H9 (cell line): Measurements from ENCODE around the gene FSTL1. TPM values are rescaled to one million over a fixed set of nuclear protein-coding genes. Genes with fewer than 3 reads are reported as not detected.

Source experiments
- DNase-seq: peaks from one replicate; pipeline ENCODE4 v3.0.0-alpha.2; 2017
- H2AFZ ChIP-seq: one replicate; pipeline ENCODE4 v1.6.1; 2013; ENCODE audit warnings: mild to moderate bottlenecking, low read length, control low read depth, moderate library complexity
- H2AK5ac ChIP-seq: 2 replicates; pipeline ENCODE4 v1.6.1; 2013; ENCODE audit warnings: low read length, control low read depth, mixed read lengths; ENCODE audit not compliant: insufficient read length
- H2BK120ac ChIP-seq: one replicate; pipeline ENCODE4 v1.6.1; 2013; ENCODE audit warnings: low read depth, mild to moderate bottlenecking, low read length, control low read depth, inconsistent platforms; ENCODE audit not compliant: poor library complexity, severe bottlenecking
- H2BK12ac ChIP-seq: 2 replicates; pipeline ENCODE4 v1.6.1; 2013; ENCODE audit warnings: low read length, control low read depth, mixed read lengths, low read depth; ENCODE audit not compliant: insufficient read length
- H2BK15ac ChIP-seq: 2 replicates; pipeline ENCODE4 v1.6.1; 2013; ENCODE audit warnings: low read depth, low read length, control low read depth
- H2BK20ac ChIP-seq: one replicate; pipeline ENCODE4 v1.6.1; 2013; ENCODE audit warnings: low read depth, mild to moderate bottlenecking, low read length, control low read depth, inconsistent platforms; ENCODE audit not compliant: poor library complexity, severe bottlenecking
- H2BK5ac ChIP-seq: 2 replicates; pipeline ENCODE4 v1.6.1; 2013; ENCODE audit warnings: low read length, control low read depth, mixed read lengths; ENCODE audit not compliant: insufficient read length
- H3K14ac ChIP-seq: 2 replicates; pipeline ENCODE4 v1.6.1; 2013; ENCODE audit warnings: low read length, control low read depth; ENCODE audit not compliant: insufficient read depth
- H3K18ac ChIP-seq: 2 replicates; pipeline ENCODE4 v1.6.1; 2013; ENCODE audit warnings: low read depth, mild to moderate bottlenecking, mixed read lengths, low read length, control low read depth; ENCODE audit not compliant: insufficient read length
- H3K23ac ChIP-seq: 2 replicates; pipeline ENCODE4 v1.6.1; 2013; ENCODE audit warnings: low read length, control low read depth, mixed read lengths, low read depth; ENCODE audit not compliant: insufficient read length
- H3K23me2 ChIP-seq: 2 replicates; pipeline ENCODE4 v1.6.1; 2013; ENCODE audit warnings: low read depth, mild to moderate bottlenecking, mixed read lengths, low read length, control low read depth; ENCODE audit not compliant: insufficient read length, poor library complexity, severe bottlenecking
- H3K27ac ChIP-seq: 2 replicates; pipeline ENCODE4 v1.5.1; 2013; ENCODE audit warnings: low read length, control low read depth, mixed read lengths, low read depth; ENCODE audit not compliant: insufficient read length
- H3K27me3 ChIP-seq: 2 replicates; pipeline ENCODE4 v1.6.1; 2013; ENCODE audit warnings: low read length, control low read depth, inconsistent platforms; ENCODE audit not compliant: insufficient read depth
- H3K4ac ChIP-seq: 2 replicates; pipeline ENCODE4 v1.6.1; 2013; ENCODE audit warnings: low read depth, mild to moderate bottlenecking, control low read depth, inconsistent platforms, low read length, moderate library complexity
- H3K4me1 ChIP-seq: 2 replicates; pipeline ENCODE4 v1.6.1; 2013; ENCODE audit warnings: low read length, control low read depth, inconsistent platforms; ENCODE audit not compliant: insufficient read depth
- H3K4me2 ChIP-seq: 2 replicates; pipeline ENCODE4 v1.6.1; 2013; ENCODE audit warnings: low read length, control low read depth, mixed read lengths; ENCODE audit not compliant: insufficient read length, insufficient read depth
- H3K56ac ChIP-seq: 2 replicates; pipeline ENCODE4 v1.6.1; 2013; ENCODE audit warnings: low read depth, mild to moderate bottlenecking, mixed read lengths, low read length, control low read depth; ENCODE audit not compliant: insufficient read length
- H3K79me1 ChIP-seq: 2 replicates; pipeline ENCODE4 v1.6.1; 2013; ENCODE audit warnings: low read depth, mild to moderate bottlenecking, moderate library complexity, low read length, control low read depth, inconsistent platforms; ENCODE audit not compliant: insufficient read depth, poor library complexity, severe bottlenecking
- H3K79me2 ChIP-seq: 2 replicates; pipeline ENCODE4 v1.6.1; 2013; ENCODE audit warnings: low read length, control low read depth, inconsistent platforms; ENCODE audit not compliant: insufficient read depth
- H3K9ac ChIP-seq: 2 replicates; pipeline ENCODE4 v1.6.1; 2013; ENCODE audit warnings: low read length, control low read depth, mixed read lengths; ENCODE audit not compliant: insufficient read length; ENCODE audit errors: extremely low read depth
- H3K9me3 ChIP-seq: one replicate; pipeline ENCODE4 v1.6.1; 2013; ENCODE audit warnings: low read depth, low read length, inconsistent platforms; ENCODE audit not compliant: control insufficient read depth
- H3T11ph ChIP-seq: one replicate; pipeline ENCODE4 v1.6.1; 2013; ENCODE audit warnings: mild to moderate bottlenecking, low read length, control low read depth, inconsistent platforms
- H4K20me1 ChIP-seq: one replicate; pipeline ENCODE4 v1.6.1; 2013; ENCODE audit not compliant: control insufficient read depth, insufficient read length, insufficient read depth
- H4K5ac ChIP-seq: 2 replicates; pipeline ENCODE4 v1.6.1; 2013; ENCODE audit warnings: low read depth, mild to moderate bottlenecking, mixed read lengths, low read length, control low read depth; ENCODE audit not compliant: insufficient read length
- H4K8ac ChIP-seq: replicated peaks from 2 replicates; pipeline ENCODE4 v1.6.1; 2013; ENCODE audit warnings: low read length, control low read depth, mixed read lengths, low read depth; ENCODE audit not compliant: insufficient read length
- H4K91ac ChIP-seq: 2 replicates; pipeline ENCODE4 v1.6.1; 2013; ENCODE audit warnings: low read depth, mild to moderate bottlenecking, moderate library complexity, mixed read lengths, low read length, control low read depth; ENCODE audit not compliant: insufficient read length
- H3K27ac Mint-ChIP-seq, 3 experiments: 2 replicates in 2 of 3; 3 replicates in 1 of 3; pipeline ENCODE4 v1.8.0; 2020 to 2021; ENCODE audit warnings: mixed read lengths in 3 of 3, mild to moderate bottlenecking in 1 of 3, moderate library complexity in 1 of 3
- H3K27me3 Mint-ChIP-seq: 2 replicates; pipeline ENCODE4 v1.8.0; 2021; ENCODE audit warnings: low read depth, mild to moderate bottlenecking, moderate library complexity, mixed read lengths
- H3K36me3 Mint-ChIP-seq, 3 experiments: 2 replicates in 2 of 3; 3 replicates in 1 of 3; pipeline ENCODE4 v1.8.0; 2020 to 2021; ENCODE audit warnings: low read depth in 3 of 3, mixed read lengths in 3 of 3; ENCODE audit not compliant: insufficient read depth in 1 of 3
- H3K4me1 Mint-ChIP-seq, 2 experiments: 2 replicates each; pipeline ENCODE4 v1.8.0; 2020; ENCODE audit warnings: mixed read lengths in 2 of 2
- H3K4me3 Mint-ChIP-seq, 2 experiments: 2 replicates in 1 of 2; 3 replicates in 1 of 2; pipeline ENCODE4 v1.8.0; 2020 to 2021; ENCODE audit warnings: mild to moderate bottlenecking in 2 of 2, mixed read lengths in 2 of 2, moderate library complexity in 1 of 2
- H3K9me3 Mint-ChIP-seq, 2 experiments: 2 replicates in 1 of 2; 3 replicates in 1 of 2; pipeline ENCODE4 v1.8.0; 2020; ENCODE audit warnings: mild to moderate bottlenecking in 2 of 2, mixed read lengths in 2 of 2, moderate library complexity in 1 of 2
- CTCF ChIP-seq: fragments of 200-600 bp; sonication (generic); conservative IDR thresholded peaks from 3 replicates; pipeline ENCODE4 v1.8.0; 2021; ENCODE audit warnings: antibody characterized with exemption, mild to moderate bottlenecking
- WGBS: extraction: QIAGEN DNeasy Blood & Tissue Kit; methylation state at CpG from one replicate; pipeline ENCODE4 v1.1.7; 2013; ENCODE audit warnings: missing lambda C conversion rate, low lambda C conversion rate, mixed read lengths; ENCODE audit not compliant: insufficient read length; ENCODE audit errors: extremely low coverage; 5-methylcytosine and 5-hydroxymethylcytosine counted together
- long read RNA-seq: library from polyadenylated mRNA; unstranded; transcript quantifications from one replicate; pipeline ENCODE4 v2.0.0, GENCODE V29; 2020
- total RNA-seq: library from RNA; stranded (reverse); gene quantifications from 2 replicates; pipeline ENCODE4 v1.2.1, GENCODE V29; 2021

FSTL1 gene
- 305 and 326 TPM in 2 replicates for total RNA-seq
- long read RNA-seq, full-length matches to known transcripts, result 1,040 of 1,180 reads
- long read RNA-seq, partial matches to known transcripts, result 70 of 1,180 reads
- long read RNA-seq, other reads (novel, unspliced or antisense), result 70 of 1,180 reads

GRCh38 chr3:120450600-120451271 lies at the start of gene FSTL1:
TSS of gene FSTL1 (minus strand) at chr3:120450992. CDS start at chr3:120450746, 246 bp downstream.
- peak within 1 kb of the TSS; percentile 91 to 96 for H3K4me3 Mint-ChIP-seq
- H3K4ac ChIP-seq, result no peak within 1 kb of the TSS
- H4K8ac ChIP-seq, result no peak within 1 kb of the TSS
- H3K18ac ChIP-seq, result peak within 1 kb of the TSS; percentile 89
- no peak within 1 kb of the TSS for H2BK12ac ChIP-seq
- H2BK20ac ChIP-seq, result no peak within 1 kb of the TSS
- peak within 1 kb of the TSS; percentile 65 for H3K4me2 ChIP-seq
- no peak within 1 kb of the TSS for H2BK5ac ChIP-seq
- no peaks in the 10 kb centered on the region for H3K79me1 ChIP-seq
- H3K23ac ChIP-seq, result no peak within 1 kb of the TSS
- no peak within 1 kb of the TSS for H2AFZ ChIP-seq
- H4K20me1 ChIP-seq, result no peaks in the 10 kb centered on the region
- TF ChIP-seq CTCF, result no peak
- H3K27me3 ChIP-seq, result no peaks in the 10 kb centered on the region
- H3T11ph ChIP-seq, result no peak within 1 kb of the TSS
- no peak within 1 kb of the TSS for H2AK5ac ChIP-seq
- H4K5ac ChIP-seq, result peak within 1 kb of the TSS; percentile 14
- no peak within 1 kb of the TSS for H2BK120ac ChIP-seq
- WGBS, result no CpG with 5 or more reads among the region's 78 CpGs
- H3K27ac ChIP-seq, result no peak within 1 kb of the TSS
- H3K23me2 ChIP-seq, result peaks cover 5% of the 10 kb centered on the region
- no peak within 1 kb of the TSS for H2BK15ac ChIP-seq
- peaks cover 4 to 7% of the 10 kb centered on the region in 2 experiments for H3K9me3 Mint-ChIP-seq
- peak within 1 kb of the TSS; percentile 94 for H3K14ac ChIP-seq
- H3K9ac ChIP-seq, result peak within 1 kb of the TSS; percentile 82
- H3K9me3 ChIP-seq, result no peaks in the 10 kb centered on the region
- peak within 1 kb of the TSS; percentile 52 to 94 (median 93) for H3K27ac Mint-ChIP-seq
- no peak within 1 kb of the TSS for H3K56ac ChIP-seq
- peaks cover 37 to 38% of the 10 kb centered on the region in 2 experiments for H3K4me1 Mint-ChIP-seq
- peaks cover 14% of the 10 kb centered on the region for H3K79me2 ChIP-seq
- DNase-seq, result peak; percentile 80
- H4K91ac ChIP-seq, result peak within 1 kb of the TSS; percentile 31
- H3K27me3 Mint-ChIP-seq, result no peaks in the 10 kb centered on the region; the same call in 1 of the 2 replicates
- peaks cover 19% of the 10 kb centered on the region for H3K4me1 ChIP-seq
- H3K36me3 Mint-ChIP-seq, result peaks cover 7 to 20% (median 13%) of the 10 kb centered on the region in 3 experiments
